ACC112 (cell line): ENCODE data around the gene NOM1.
"Not testable (repeated sequence)": the region's sequence is repeated elsewhere in the genome, so short reads cannot be mapped to it uniquely, and the experiment has no call there.

Experiments used
- H2AFZ ChIP-seq: fragments of 200-600 bp; sonication (generic); one replicate; pipeline ENCODE4 v1.6.0; 2017; ENCODE audit warnings: antibody characterized with exemption, low read length; ENCODE audit not compliant: unreplicated experiment
- H3K27ac ChIP-seq: fragments of 200-600 bp; sonication (generic); 2 replicates; pipeline ENCODE4 v1.5.1; 2014; ENCODE audit warnings: low read depth, mild to moderate bottlenecking, antibody characterized with exemption, low read length, moderate library complexity
- H3K27me3 ChIP-seq: fragments of 200-600 bp; sonication (generic); 2 replicates; pipeline ENCODE4 v1.6.1; 2014; ENCODE audit warnings: mild to moderate bottlenecking, antibody characterized with exemption, low read length, moderate library complexity, mixed read lengths; ENCODE audit not compliant: insufficient read depth
- H3K36me3 ChIP-seq: fragments of 200-600 bp; sonication (generic); 2 replicates; pipeline ENCODE4 v1.6.1; 2016; ENCODE audit warnings: mild to moderate bottlenecking, antibody characterized with exemption, low read length, moderate library complexity, mixed read lengths; ENCODE audit not compliant: insufficient read depth
- H3K4me1 ChIP-seq: fragments of 200-600 bp; sonication (generic); one replicate; pipeline ENCODE4 v1.6.1; 2016; ENCODE audit warnings: low read length, mixed read lengths; ENCODE audit not compliant: insufficient read depth, unreplicated experiment, control insufficient read depth
- H3K4me3 ChIP-seq: fragments of 200-600 bp; sonication (generic); 2 replicates; pipeline ENCODE4 v1.5.1; 2014; ENCODE audit warnings: mild to moderate bottlenecking, low read depth, low read length
- H3K79me2 ChIP-seq: fragments of 200-600 bp; sonication (generic); one replicate; pipeline ENCODE4 v1.6.0; 2016; ENCODE audit warnings: low read length; ENCODE audit not compliant: control insufficient read depth, unreplicated experiment, insufficient read depth

Gene NOM1, protein sequence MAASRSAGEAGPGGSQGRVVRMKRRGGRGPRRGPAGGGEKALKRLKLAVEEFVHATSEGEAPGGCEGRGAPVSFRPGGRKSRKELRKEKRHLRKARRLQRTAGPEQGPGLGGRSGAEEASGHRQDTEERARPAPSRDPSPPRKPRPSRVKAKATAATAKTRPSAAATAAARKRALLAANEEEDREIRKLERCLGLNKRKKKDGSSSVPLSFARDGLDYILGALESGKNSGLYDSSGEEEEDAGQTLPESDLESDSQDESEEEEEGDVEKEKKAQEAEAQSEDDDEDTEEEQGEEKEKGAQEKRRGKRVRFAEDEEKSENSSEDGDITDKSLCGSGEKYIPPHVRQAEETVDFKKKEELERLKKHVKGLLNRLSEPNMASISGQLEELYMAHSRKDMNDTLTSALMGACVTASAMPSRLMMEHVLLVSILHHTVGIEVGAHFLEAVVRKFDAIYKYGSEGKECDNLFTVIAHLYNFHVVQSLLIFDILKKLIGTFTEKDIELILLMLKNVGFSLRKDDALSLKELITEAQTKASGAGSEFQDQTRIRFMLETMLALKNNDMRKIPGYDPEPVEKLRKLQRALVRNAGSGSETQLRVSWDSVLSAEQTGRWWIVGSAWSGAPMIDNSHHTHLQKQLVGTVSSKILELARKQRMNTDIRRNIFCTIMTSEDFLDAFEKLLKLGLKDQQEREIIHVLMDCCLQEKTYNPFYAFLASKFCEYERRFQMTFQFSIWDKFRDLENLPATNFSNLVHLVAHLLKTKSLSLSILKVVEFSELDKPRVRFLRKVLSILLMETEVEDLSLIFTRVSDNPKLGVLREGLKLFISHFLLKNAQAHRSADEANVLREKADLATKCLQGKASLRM

DNA sequence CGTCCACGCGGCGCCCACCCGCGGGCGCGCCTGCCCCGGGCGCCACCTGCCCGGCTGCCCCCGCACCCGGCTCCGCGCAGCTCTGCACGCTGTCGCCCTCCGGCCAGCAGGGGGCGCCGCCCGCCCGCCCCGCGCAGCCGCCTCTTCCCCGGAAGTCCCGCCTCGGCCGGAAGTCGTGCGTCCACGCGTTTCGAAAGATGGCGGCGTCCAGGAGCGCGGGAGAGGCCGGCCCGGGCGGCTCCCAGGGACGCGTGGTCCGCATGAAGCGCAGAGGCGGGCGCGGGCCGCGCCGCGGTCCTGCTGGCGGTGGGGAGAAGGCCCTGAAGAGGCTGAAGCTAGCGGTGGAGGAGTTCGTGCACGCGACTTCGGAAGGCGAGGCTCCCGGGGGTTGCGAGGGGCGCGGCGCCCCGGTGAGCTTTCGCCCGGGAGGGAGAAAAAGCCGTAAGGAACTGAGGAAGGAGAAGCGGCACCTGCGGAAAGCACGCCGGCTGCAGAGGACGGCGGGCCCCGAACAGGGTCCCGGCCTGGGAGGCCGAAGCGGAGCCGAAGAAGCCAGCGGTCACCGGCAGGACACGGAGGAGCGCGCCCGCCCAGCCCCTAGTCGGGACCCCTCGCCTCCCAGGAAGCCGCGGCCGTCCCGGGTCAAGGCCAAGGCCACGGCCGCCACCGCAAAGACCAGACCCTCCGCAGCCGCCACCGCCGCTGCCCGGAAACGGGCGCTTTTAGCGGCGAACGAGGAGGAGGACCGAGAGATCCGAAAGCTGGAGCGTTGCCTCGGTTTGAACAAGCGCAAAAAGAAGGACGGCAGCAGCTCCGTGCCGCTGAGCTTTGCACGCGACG, at the start of gene NOM1:
TSS of gene NOM1 (plus strand) at position 172 of the 840 bp plus-strand sequence. CDS start at position 198, 26 bp downstream.
- Histone ChIP-seq H3K4me3 (peak within 1 kb of the TSS; percentile 98), H3K4me1 (peaks cover 11% of the 10 kb centered on the region), H3K79me2 (peaks cover 49% of the 10 kb centered on the region), H3K27me3 (peaks cover 3% of the 10 kb centered on the region; the same call in 1 of the 2 replicates), H2AFZ (peak within 1 kb of the TSS; percentile 98), H3K27ac (peak within 1 kb of the TSS; percentile 76), H3K36me3 (peaks cover 20% of the 10 kb centered on the region)

DNA sequence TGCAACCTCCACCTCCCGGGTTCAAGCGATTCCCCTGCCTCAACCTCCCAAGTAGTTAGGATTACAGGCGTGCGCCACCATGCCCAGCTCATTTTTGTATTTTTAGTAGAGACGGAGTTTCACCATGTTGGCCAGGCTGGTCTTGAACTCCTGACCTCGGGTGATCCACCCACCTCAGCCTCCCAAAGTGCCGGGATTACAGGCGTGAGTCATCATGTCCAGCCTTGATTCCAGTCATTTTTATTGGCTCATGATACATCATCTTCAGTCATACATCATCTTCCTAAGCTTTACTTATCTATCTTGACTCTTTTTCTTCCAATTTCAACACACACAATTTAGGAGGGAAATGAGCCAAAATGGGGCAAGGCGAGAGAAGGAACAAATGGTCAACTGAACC, 49.4 kb upstream of the NOM1 start:
- H3K36me3 ChIP-seq, H3K79me2 ChIP-seq, H3K27me3 ChIP-seq, H3K27ac ChIP-seq, H3K4me3 ChIP-seq, H2AFZ ChIP-seq: not testable (repeated sequence)
- H3K4me1 ChIP-seq = peaks cover 12% of the 10 kb centered on the region

DNA sequence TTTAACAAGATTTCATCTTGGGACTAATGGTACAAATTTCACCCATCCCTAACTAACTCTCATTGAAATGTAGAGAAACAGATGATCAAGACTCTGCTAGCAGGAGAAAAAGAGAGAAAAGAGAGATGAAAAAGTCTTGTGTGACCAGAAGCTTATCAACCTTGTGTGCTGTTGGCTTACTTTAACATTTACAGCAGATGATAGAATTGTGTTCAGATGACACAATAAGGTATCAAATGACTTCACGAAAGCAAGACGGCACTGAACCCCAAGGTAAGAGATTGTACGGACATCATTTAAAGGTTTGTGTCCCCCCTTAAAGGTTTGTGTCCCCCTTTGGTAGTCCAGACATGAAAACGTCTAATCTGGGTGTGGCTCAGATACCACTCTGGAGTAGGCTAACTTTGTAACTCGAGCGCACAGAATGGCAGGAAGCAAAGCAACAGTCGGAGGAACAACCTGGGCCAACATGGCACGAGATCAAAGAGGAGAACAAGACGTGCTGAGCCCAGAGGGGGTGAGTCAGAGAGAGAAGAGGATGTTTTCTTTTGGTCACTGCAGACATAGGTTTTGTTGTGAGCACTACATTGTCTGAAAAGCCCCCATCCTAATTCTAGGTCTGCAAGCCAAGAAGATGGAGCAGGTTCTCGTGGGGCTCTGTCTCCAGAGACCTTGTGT, 46.1 kb upstream of the NOM1 start:
- Histone ChIP-seq H3K27me3 (no peaks in the 10 kb centered on the region), H2AFZ (no peak overlapping the region), H3K4me1 (peaks cover 12% of the 10 kb centered on the region), H3K27ac (no peak overlapping the region), H3K36me3 (no peaks in the 10 kb centered on the region), H3K79me2 (no peaks in the 10 kb centered on the region), H3K4me3 (no peak overlapping the region)

DNA sequence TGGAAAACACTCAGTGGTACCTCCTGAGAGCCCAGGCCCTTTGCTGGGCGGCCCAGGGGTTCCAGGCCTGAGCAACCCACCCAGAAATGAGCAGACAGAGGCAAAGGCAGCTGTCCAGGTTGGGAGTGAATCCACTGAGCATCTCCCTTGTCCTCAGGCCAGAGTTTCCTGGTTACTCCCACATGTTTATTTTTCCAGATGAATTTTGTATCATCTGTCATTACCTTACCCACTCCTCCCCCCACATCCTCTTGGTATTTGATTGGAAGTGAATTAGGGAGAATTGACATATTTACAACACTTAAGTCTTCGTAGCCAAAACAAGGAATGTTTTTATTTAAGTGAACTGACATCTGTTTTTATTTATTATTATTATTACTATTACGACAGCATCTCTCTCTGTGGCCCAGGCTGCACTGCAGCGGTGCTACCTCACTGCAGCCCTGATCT, 43.3 kb upstream of the NOM1 start:
- Histone ChIP-seq H3K27ac (no peak overlapping the region), H2AFZ (no peak overlapping the region), H3K79me2 (no peaks in the 10 kb centered on the region), H3K36me3 (no peaks in the 10 kb centered on the region), H3K4me3 (no peak overlapping the region), H3K4me1 (peaks cover 8% of the 10 kb centered on the region), H3K27me3 (no peaks in the 10 kb centered on the region)

DNA sequence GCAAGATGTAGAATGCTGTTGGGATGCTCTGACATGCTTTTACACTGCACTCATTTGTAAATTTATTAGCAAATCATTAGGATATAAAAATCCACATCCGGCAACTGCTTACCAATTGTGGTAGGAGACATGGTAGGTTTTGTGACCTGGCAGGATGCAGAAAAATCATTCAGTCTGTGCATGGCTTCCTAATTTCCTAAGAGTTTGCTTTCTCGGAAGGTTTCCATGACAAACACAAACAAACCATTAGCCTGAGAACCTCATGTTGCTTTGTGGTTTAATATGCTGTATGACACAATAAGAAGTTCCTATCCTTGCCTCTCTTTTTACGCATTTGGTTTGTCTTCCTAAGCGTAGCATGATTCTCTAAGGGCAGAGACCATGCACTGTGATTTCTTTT, 41.9 kb upstream of the NOM1 start:
- no peak overlapping the region for H3K27ac ChIP-seq
- H3K36me3 ChIP-seq = no peaks in the 10 kb centered on the region
- H3K4me3 ChIP-seq = no peak overlapping the region
- no peak overlapping the region for H2AFZ ChIP-seq
- H3K4me1 ChIP-seq = peaks cover 8% of the 10 kb centered on the region
- no peaks in the 10 kb centered on the region for H3K27me3 ChIP-seq
- H3K79me2 ChIP-seq = no peaks in the 10 kb centered on the region

DNA sequence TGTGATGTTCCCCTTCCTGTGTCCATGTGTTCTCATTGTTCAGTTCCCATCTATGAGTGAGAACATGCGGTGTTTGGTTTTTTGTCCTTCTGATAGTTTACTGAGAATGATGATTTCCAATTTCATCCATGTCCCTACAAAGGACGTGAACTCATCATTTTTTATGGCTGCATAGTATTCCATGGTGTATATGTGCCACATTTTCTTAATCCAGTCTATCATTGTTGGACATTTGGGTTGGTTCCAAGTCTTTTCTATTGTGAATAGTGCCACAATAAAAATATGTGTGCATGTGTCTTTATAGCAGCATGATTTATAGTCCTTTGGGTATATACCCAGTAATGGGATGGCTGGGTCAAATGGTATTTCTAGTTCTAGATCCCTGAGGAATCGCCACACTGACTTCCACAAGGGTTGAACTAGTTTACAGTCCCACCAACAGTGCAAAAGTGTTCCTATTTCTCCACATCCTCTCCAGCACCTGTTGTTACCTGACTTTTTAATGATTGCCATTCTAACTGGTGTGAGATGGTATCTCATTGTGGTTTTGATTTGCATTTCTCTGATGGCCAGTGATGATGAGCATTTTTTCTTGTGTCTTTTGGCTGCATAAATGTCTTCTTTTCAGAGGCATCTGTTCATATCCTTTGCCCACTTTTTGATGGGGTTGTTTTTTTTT, 39.8 kb upstream of the NOM1 start:
- H3K36me3 ChIP-seq, H3K27ac ChIP-seq, H3K4me1 ChIP-seq, H3K79me2 ChIP-seq, H2AFZ ChIP-seq, H3K4me3 ChIP-seq, H3K27me3 ChIP-seq: not testable (repeated sequence)

DNA sequence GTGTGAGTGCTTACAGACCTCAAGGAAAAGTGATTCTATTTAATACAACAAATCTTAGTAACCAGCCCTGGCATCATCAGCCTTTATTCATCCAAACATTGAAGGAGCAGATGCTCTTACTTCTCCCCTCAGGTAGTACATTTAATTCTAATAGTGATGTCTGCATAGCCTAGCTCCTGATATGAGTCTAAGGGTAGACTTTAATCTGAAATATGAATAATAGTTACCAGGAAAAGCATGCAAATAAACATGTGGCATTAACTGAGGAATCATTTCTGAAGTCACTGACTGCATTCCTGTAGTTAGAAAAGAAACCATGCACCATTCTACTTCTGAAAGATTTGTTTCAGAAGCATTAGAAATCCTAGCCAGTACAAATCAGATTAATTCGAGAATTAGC, 30.9 kb upstream of the NOM1 start:
- Histone ChIP-seq H3K36me3 (no peaks in the 10 kb centered on the region), H3K4me1 (no peaks in the 10 kb centered on the region), H3K79me2 (no peaks in the 10 kb centered on the region), H3K27ac (no peak overlapping the region), H2AFZ (no peak overlapping the region), H3K4me3 (no peak overlapping the region), H3K27me3 (peaks cover 13% of the 10 kb centered on the region)

DNA sequence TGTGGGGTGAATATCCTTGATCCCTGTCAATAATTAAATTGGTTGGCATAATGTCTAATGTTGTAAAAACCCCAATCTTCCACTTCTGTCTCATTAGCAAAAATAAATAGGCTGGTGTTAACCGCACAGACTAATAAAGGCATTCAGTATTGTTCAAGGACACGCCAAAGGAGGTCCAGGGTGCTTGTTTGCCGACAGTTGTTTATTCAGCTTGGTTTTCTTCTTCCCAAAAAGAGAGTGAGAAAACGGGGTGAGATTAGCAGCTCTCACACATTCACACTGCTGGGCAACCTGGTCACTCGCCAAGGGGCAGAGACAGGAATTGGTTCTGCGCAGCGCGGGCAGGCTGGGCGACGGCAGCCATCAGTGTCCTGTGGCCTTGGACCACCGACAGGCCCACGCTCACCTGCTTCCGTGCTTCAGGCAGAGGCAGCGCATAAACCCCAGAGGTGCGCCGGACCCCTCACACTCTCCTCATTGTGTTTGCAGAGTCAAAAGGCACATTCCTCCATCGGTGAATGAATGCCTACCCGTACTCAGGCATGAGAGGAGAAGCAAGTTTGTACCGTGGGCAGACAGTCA, 30.3 kb upstream of the NOM1 start:
- Histone ChIP-seq H3K4me1 (no peaks in the 10 kb centered on the region), H3K27ac (no peak overlapping the region), H3K79me2 (no peaks in the 10 kb centered on the region), H3K36me3 (no peaks in the 10 kb centered on the region), H3K27me3 (peaks cover 13% of the 10 kb centered on the region), H2AFZ (no peak overlapping the region), H3K4me3 (no peak overlapping the region)

DNA sequence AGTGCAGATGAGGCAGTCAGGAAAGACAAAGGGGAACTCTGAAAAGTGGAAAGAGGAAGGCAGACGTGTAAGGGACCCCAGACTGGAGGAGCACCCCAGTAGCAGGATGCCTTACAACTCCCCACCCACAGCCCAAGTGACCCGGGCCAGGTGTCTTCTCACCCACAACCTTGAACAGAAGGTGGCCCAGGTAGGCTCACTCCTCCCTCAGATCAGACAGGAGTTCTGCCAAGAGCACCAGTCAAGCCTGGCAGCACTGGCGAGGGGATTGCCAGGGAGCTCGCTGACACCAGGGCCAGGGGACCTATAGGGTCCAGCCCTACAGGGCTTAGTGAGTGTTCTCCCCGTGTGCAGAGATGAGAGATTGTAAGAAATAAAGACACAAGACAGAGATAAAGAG, 29.4 kb upstream of the NOM1 start:
- H3K4me1 ChIP-seq = no peaks in the 10 kb centered on the region
- no peak overlapping the region for H2AFZ ChIP-seq
- no peak overlapping the region for H3K27ac ChIP-seq
- peaks cover 13% of the 10 kb centered on the region for H3K27me3 ChIP-seq
- H3K79me2 ChIP-seq = no peaks in the 10 kb centered on the region
- H3K4me3 ChIP-seq = no peak overlapping the region
- H3K36me3 ChIP-seq = no peaks in the 10 kb centered on the region
